Activated CD8-positive, alpha-beta T cell treated with anti-CD3 and anti-CD28 coated beads, Interleukin-2, amount 10 ng/mL, durations not matched to agents 7 days and 5 days (primary cell): ENCODE measurements around the gene DENND5B. TPM values are rescaled to one million over a fixed set of nuclear protein-coding genes. Genes with fewer than 3 reads are reported as not detected.
"Not testable (repeated sequence)": the region's sequence is repeated elsewhere in the genome, so short reads cannot be mapped to it uniquely, and the experiment has no call there.

Experiments
- ATAC-seq: fragments of 150-1000 bp; cut with Tn5 transposase; one replicate; pipeline ENCODE4 v1.10.0; 2021; ENCODE audit warnings: moderate library complexity
- CTCF ChIA-PET: fragments of 350-600 bp; sonication (Branson Sonifier 250); formaldehyde crosslinking; loops from one replicate; lab custom pipeline; 2021; ENCODE audit warnings: antibody characterized with exemption; lab: Charles Lee
- POLR2A ChIA-PET: fragments of 350-600 bp; sonication (Branson Sonifier 250); formaldehyde crosslinking; loops from one replicate; lab custom pipeline; 2021; ENCODE audit warnings: antibody characterized with exemption; lab: Charles Lee
- DNase-seq: peaks from one replicate; pipeline ENCODE4 v3.0.0-alpha.2; 2020
- H3K27ac Mint-ChIP-seq: one replicate; pipeline ENCODE4 v1.8.0; 2021; ENCODE audit warnings: mild to moderate bottlenecking, mixed read lengths
- H3K27me3 Mint-ChIP-seq: one replicate; pipeline ENCODE4 v1.8.0; 2021; ENCODE audit warnings: low read depth, mixed read lengths
- H3K36me3 Mint-ChIP-seq: one replicate; pipeline ENCODE4 v1.8.0; 2021; ENCODE audit warnings: low read depth, mixed read lengths
- H3K4me1 Mint-ChIP-seq: one replicate; pipeline ENCODE4 v1.8.0; 2021; ENCODE audit warnings: low read depth, mixed read lengths
- H3K4me3 Mint-ChIP-seq: one replicate; pipeline ENCODE4 v1.8.0; 2021; ENCODE audit warnings: mild to moderate bottlenecking, mixed read lengths
- H3K9me3 Mint-ChIP-seq: one replicate; pipeline ENCODE4 v1.8.0; 2022; ENCODE audit warnings: mixed read lengths; ENCODE audit not compliant: insufficient read depth
- total RNA-seq, 2 experiments: library from RNA; stranded (reverse); gene quantifications; one replicate each; pipeline ENCODE4 v1.2.3, GENCODE V29; 2021

Gene DENND5B
- total RNA-seq, 2 experiments from 2014 or later: 0.08 to 0.16 TPM

- no peak overlapping the region for H3K27ac Mint-ChIP-seq
- CTCF ChIA-PET: no interaction called here
- H3K27me3 Mint-ChIP-seq: peaks cover 49% of the 10 kb centered on the region
- H3K4me3 Mint-ChIP-seq: peak overlapping the region; percentile 68
- DNase-seq (peak; percentile 25), ATAC-seq (peak; percentile 54)
- POLR2A ChIA-PET: no interaction called here
- H3K36me3 Mint-ChIP-seq: no peaks in the 10 kb centered on the region
- H3K9me3 Mint-ChIP-seq: no peaks in the 10 kb centered on the region
- peaks cover 10% of the 10 kb centered on the region for H3K4me1 Mint-ChIP-seq
These were observed 1.4 kb downstream of the DENND5B start for GRCh38 chr12:31589598-31589903.

- ChIA-PET CTCF (no interaction called here), POLR2A (no interaction called here)
- Mint-ChIP-seq H3K27ac (no peak overlapping the region), H3K36me3 (no peaks in the 10 kb centered on the region), H3K9me3 (no peaks in the 10 kb centered on the region), H3K4me3 (no peak overlapping the region), H3K27me3 (peaks cover 46% of the 10 kb centered on the region), H3K4me1 (peaks cover 10% of the 10 kb centered on the region)
- DNase-seq: no peak
- ATAC-seq: no peak
These were observed 2.0 kb downstream of the DENND5B start for GRCh38 chr12:31588976-31589375.

- no peak for DNase-seq
- ChIA-PET POLR2A (no interaction called here), CTCF (no interaction called here)
- peaks cover 9% of the 10 kb centered on the region for H3K4me1 Mint-ChIP-seq
- H3K36me3 Mint-ChIP-seq: no peaks in the 10 kb centered on the region
- no peak overlapping the region for H3K27ac Mint-ChIP-seq
- H3K27me3 Mint-ChIP-seq: peaks cover 41% of the 10 kb centered on the region
- no peaks in the 10 kb centered on the region for H3K9me3 Mint-ChIP-seq
- no peak overlapping the region for H3K4me3 Mint-ChIP-seq
- ATAC-seq: no peak
These were observed 4.2 kb downstream of the DENND5B start for GRCh38 chr12:31586728-31587127.

GRCh38 chr12:31585895-31586294, 5.0 kb downstream of the DENND5B start:
- POLR2A ChIA-PET: no interaction called here
- DNase-seq (no peak), ATAC-seq (no peak)
- no peaks in the 10 kb centered on the region for H3K9me3 Mint-ChIP-seq
- no peak overlapping the region for H3K27ac Mint-ChIP-seq
- H3K36me3 Mint-ChIP-seq: no peaks in the 10 kb centered on the region
- CTCF ChIA-PET: no interaction called here
- peaks cover 4% of the 10 kb centered on the region for H3K4me1 Mint-ChIP-seq
- H3K27me3 Mint-ChIP-seq: peaks cover 37% of the 10 kb centered on the region
- H3K4me3 Mint-ChIP-seq: no peak overlapping the region

- Mint-ChIP-seq H3K4me3 (no peak overlapping the region), H3K9me3 (no peaks in the 10 kb centered on the region), H3K27me3 (peaks cover 37% of the 10 kb centered on the region), H3K27ac (no peak overlapping the region), H3K4me1 (peaks cover 4% of the 10 kb centered on the region), H3K36me3 (no peaks in the 10 kb centered on the region)
- ATAC-seq: no peak
- POLR2A ChIA-PET: no interaction called here
- CTCF ChIA-PET: no interaction called here
- no peak for DNase-seq
These were observed 5.7 kb downstream of the DENND5B start for GRCh38 chr12:31585271-31585670.

- peaks cover 4% of the 10 kb centered on the region for H3K4me1 Mint-ChIP-seq
These were observed 6.2 kb downstream of the DENND5B start for GRCh38 chr12:31584782-31585181.

GRCh38 chr12:31583878-31584277, 7.1 kb downstream of the DENND5B start:
- Mint-ChIP-seq H3K9me3 (no peaks in the 10 kb centered on the region), H3K4me1 (no peaks in the 10 kb centered on the region), H3K27me3 (peaks cover 27% of the 10 kb centered on the region), H3K27ac (no peak overlapping the region), H3K4me3 (no peak overlapping the region), H3K36me3 (no peaks in the 10 kb centered on the region)
- DNase-seq (no peak), ATAC-seq (no peak)
- ChIA-PET CTCF (no interaction called here), POLR2A (no interaction called here)

More at GRCh38 chr12:31584782-31585181, 6.2 kb downstream of the DENND5B start:
- no peak overlapping the region for H3K27ac Mint-ChIP-seq
- peaks cover 36% of the 10 kb centered on the region for H3K27me3 Mint-ChIP-seq
- POLR2A ChIA-PET: no interaction called here
- CTCF ChIA-PET: no interaction called here
- no peak for DNase-seq
- no peak for ATAC-seq
- no peaks in the 10 kb centered on the region for H3K36me3 Mint-ChIP-seq
- no peaks in the 10 kb centered on the region for H3K9me3 Mint-ChIP-seq
- no peak overlapping the region for H3K4me3 Mint-ChIP-seq

- Mint-ChIP-seq H3K4me1 (no peaks in the 10 kb centered on the region), H3K27ac (no peak overlapping the region), H3K36me3 (no peaks in the 10 kb centered on the region), H3K9me3 (no peaks in the 10 kb centered on the region), H3K27me3 (peaks cover 16% of the 10 kb centered on the region), H3K4me3 (no peak overlapping the region)
- DNase-seq (no peak), ATAC-seq (no peak)
- ChIA-PET POLR2A (no interaction called here), CTCF (no interaction called here)
These were observed 8.8 kb downstream of the DENND5B start for GRCh38 chr12:31582155-31582554.

GRCh38 chr12:31578632-31579031, 12.3 kb downstream of the DENND5B start:
- POLR2A ChIA-PET: no interaction called here
- DNase-seq: no peak

GRCh38 chr12:31574803-31575575, 15.9 kb downstream of the DENND5B start:
- CTCF ChIA-PET: no interaction called here
- Mint-ChIP-seq H3K4me1 (no peaks in the 10 kb centered on the region), H3K9me3 (no peaks in the 10 kb centered on the region), H3K4me3 (no peak overlapping the region), H3K27ac (no peak overlapping the region), H3K27me3 (no peaks in the 10 kb centered on the region), H3K36me3 (no peaks in the 10 kb centered on the region)
- POLR2A ChIA-PET: no interaction called here
- ATAC-seq: no peak
- no peak for DNase-seq

More at GRCh38 chr12:31578632-31579031, 12.3 kb downstream of the DENND5B start:
- Mint-ChIP-seq H3K27ac (no peak overlapping the region), H3K4me1 (no peaks in the 10 kb centered on the region), H3K27me3 (peaks cover 2% of the 10 kb centered on the region), H3K4me3 (no peak overlapping the region), H3K36me3 (no peaks in the 10 kb centered on the region), H3K9me3 (no peaks in the 10 kb centered on the region)
- CTCF ChIA-PET: no interaction called here
- ATAC-seq: no peak

- H3K27me3 Mint-ChIP-seq, H3K9me3 Mint-ChIP-seq, H3K4me1 Mint-ChIP-seq, H3K36me3 Mint-ChIP-seq, H3K27ac Mint-ChIP-seq, POLR2A ChIA-PET, ATAC-seq, DNase-seq, H3K4me3 Mint-ChIP-seq: not testable (repeated sequence)
- CTCF ChIA-PET: interaction anchor here (0.6 kb wide), 1 partner anchor 122 kb away, joined by 3 read pairs; no protein-coding TSS in a partner anchor
These were observed 16.6 kb downstream of the DENND5B start for GRCh38 chr12:31574367-31574766.

GRCh38 chr12:31572900-31573600, 17.9 kb downstream of the DENND5B start:
- ChIA-PET POLR2A (no interaction called here), CTCF (no interaction called here)
- Mint-ChIP-seq H3K9me3 (no peaks in the 10 kb centered on the region), H3K4me3 (no peak overlapping the region), H3K4me1 (no peaks in the 10 kb centered on the region), H3K27ac (no peak overlapping the region), H3K27me3 (no peaks in the 10 kb centered on the region), H3K36me3 (no peaks in the 10 kb centered on the region)
- DNase-seq (no peak), ATAC-seq (no peak)
